CD4-positive, alpha-beta T cell treated with Interleukin-6 at 100 ng/mL for 8 hours (primary cell): Measurements from ENCODE around the gene NFYB.
A peak's percentile ranks its signal among the peaks of the same experiment; 100 is the strongest.
"Not testable (repeated sequence)": the region's sequence is repeated elsewhere in the genome, so short reads cannot be mapped to it uniquely, and the experiment has no call there.

Experiments used
- DNase-seq: peaks from one replicate; pipeline ENCODE4 v3.0.0-alpha.2; 2020; ENCODE audit warnings: mixed read lengths, low spot score

The NFYB gene

GRCh38 chr12:104137902-104138796 is at the start of gene NFYB:
Gene NFYB (minus strand): TSS chr12:104138210. CDS start chr12:104135453, 2,757 bp downstream.
- peak; percentile 94 for DNase-seq

DNA sequence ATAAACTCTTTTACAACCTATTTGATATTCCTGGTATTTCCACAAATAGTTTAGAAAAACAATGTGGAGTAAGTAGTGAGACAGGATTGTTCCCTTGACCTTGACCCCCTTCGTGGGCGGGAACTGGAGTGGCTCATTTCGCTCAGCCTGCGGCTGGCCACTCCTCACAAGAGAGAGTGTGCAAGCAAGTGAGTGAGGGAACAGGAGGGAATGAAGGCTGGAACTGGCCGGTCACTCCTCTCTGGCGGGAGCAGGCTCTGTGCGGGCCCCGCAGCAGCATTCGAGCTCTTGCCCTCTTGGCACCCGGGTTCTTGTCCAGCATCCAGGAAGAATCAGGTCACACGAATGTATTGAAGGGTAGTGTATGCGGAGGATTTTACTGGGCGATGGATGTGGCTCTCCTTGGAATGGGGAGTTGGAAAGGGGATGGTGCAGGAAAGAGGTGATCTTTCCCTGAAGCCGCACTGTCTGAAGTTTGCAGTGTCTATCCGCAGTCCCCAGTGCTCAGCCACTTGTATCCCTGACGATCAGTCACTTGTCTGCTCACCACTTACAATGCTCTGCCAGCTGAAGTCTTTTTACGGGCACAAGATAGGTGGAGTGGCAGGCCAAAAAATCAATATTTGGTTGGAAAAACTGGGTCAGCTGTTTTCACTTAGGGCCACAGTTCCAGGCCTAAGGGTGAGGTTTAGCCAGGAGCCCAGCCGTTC is 49.6 kb upstream of the NFYB start:
- no peak for DNase-seq

DNA sequence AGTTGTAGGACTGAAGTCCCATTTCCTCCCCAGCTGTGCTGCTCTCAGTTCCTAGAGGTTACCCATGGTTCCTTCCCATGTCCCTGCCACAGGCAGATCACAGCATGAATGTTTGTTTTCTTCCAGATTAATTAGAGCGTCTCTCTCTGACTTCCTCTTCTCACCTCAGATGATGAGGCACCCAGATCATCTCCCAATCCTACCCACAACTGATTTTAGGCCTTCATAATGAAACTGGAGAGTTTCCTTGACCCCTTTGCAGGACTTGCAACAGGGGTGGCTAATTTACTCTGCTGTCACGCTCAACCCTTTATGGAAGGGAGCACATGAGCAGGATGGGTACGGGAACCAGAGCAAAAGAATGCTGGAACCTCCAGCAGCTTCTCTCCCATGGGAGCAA is 45.4 kb upstream of the NFYB start:
- DNase-seq, result no peak

- DNase-seq, result no peak
These were observed 44.8 kb upstream of the NFYB start for GRCh38 chr12:104182621-104183378.

DNA sequence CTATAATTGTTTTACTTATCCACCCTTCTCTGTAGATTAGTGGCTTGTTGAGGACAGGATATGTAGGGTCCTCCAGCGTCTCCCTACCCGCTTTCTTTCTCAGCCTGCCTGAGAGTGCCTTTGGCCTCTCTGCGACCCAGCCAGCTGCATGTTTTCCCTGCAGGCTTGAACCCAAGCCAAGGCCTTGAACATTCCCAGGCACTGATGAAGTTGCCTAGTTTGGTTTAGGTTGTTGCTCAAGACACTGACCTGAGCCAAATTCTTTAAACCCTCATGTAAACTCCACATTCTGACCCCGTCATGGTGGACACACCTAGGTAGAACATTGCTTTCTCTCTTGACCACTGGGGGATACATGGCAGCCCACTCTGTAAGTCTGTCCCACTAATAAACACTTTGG is 44.1 kb upstream of the NFYB start:
- no peak for DNase-seq

DNA sequence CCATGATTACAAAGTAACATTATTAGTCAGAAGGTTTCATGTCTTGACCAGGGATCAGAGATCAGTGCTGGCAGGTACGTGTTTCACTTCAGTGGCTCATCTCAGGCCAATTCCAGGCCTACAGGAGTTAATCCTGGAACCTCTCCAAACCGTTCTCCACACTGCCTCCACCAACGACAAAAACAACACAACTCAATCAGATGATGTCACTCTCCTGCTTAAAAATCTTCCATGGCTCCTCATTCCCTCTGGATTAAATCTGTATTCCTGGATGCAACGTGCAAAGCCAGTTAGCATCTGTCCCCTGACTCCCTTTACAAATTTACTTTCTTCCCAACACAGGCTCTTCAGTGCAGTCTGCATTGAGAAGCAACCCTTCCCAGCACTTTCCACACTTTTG is 43.3 kb upstream of the NFYB start:
- no peak for DNase-seq

GRCh38 chr12:104180374-104180773 is 42.4 kb upstream of the NFYB start:
- no peak for DNase-seq

DNA sequence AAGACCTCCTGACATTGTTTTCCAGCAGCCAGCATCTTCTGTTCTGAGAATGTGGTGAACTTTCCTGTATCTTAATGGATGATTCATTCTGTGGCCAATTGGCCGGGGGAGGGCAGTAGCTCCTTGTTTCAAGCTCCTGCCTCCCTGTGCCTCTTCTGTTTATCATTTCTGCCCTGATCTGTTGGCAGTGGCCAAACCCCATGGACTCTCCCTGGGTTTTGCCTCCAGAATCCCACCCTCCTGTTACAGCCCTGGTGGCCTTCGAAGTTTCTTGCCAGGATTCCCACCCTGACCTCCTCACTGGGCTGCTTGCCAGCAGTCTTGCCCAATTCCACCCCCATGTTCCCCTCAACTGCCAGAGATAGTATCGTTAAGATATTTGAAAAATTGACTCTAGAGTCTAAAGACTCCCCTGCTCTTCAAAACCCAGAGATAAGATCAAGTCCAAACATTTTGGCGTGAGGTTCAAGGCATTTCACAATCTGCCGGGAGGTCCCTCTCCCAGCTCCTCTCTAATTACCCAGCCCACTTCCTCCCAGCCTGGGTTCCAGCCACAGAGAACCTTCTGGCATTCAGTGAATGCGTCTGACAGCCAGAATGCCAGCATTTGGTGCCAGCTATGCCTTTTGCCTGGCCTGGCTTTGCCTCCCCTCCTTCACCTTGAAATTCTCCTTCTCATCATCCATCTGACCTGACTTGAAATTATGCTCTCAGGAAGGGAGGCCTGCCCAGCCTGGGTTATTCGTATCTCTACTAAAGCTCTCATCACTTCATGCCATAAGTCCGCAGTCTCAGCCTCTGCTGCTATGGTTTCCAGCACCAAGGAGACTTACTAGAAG is 39.9 kb upstream of the NFYB start:
- DNase-seq, result no peak

DNA sequence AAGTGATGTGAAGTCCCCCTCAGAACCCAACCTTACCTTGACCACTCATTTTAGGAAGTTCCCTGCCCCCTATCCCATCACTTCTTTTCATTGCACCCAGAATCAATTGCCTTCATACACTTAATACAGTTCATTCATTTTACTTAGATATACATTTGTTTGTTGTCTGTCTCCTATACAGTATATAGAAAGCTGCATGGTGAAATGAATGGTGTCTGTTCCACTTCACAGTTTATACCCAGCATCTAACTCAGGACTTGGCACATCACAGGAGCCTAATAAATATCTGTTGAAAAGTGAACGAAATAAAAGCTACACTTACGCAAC is 39.3 kb upstream of the NFYB start:
- no peak for DNase-seq

DNA sequence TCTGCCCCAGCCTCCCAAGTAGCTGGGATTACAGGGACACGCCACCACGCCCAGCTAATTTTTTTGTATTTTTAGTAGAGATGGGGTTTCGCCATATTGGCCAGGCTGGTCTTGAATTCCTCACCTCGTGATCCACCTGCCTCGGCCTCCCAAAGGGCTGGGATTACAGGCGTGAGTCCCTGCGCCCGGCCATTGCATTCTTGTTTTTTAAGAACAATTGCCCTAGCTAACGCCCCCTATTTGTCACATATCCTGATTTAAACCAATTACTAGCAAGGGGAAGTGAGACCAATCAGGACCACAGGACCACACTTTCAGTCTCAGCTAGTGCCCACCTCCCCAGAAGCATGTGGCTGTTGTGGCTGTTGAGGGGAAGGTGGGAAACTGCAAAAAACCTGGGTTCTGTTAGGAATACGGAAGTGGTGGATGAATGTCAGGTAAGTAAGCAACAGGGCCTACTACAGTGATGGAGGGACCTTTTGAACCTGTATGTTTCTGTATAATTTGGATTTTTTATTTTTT is 37.8 kb upstream of the NFYB start:
- no peak for DNase-seq

DNA sequence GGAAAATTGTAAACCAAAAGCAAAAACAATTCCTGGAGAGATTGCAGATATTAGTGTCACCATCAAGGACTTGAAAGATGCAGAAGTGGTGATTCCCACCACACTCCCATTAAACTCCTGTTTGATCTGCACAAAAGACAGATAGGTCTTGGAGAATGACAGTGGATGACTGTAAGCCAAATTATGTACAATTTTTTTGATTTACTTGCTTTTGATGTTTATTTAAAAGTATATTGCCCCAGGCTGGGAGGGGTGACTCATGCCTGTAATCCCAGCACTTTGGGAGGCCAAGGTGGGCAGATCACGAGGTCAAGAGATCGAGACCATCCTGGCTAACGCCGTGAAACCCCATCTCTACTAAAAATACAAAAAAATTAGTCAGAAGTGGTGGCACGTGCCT is 35.8 kb upstream of the NFYB start:
- DNase-seq, result not testable (repeated sequence)

- no peak for DNase-seq
These were observed 34.5 kb upstream of the NFYB start for GRCh38 chr12:104172570-104172947.

GRCh38 chr12:104171785-104172569 is 34.0 kb upstream of the NFYB start:
- DNase-seq, result no peak

GRCh38 chr12:104168596-104168995 is 30.6 kb upstream of the NFYB start:
- DNase-seq, result no peak

DNA sequence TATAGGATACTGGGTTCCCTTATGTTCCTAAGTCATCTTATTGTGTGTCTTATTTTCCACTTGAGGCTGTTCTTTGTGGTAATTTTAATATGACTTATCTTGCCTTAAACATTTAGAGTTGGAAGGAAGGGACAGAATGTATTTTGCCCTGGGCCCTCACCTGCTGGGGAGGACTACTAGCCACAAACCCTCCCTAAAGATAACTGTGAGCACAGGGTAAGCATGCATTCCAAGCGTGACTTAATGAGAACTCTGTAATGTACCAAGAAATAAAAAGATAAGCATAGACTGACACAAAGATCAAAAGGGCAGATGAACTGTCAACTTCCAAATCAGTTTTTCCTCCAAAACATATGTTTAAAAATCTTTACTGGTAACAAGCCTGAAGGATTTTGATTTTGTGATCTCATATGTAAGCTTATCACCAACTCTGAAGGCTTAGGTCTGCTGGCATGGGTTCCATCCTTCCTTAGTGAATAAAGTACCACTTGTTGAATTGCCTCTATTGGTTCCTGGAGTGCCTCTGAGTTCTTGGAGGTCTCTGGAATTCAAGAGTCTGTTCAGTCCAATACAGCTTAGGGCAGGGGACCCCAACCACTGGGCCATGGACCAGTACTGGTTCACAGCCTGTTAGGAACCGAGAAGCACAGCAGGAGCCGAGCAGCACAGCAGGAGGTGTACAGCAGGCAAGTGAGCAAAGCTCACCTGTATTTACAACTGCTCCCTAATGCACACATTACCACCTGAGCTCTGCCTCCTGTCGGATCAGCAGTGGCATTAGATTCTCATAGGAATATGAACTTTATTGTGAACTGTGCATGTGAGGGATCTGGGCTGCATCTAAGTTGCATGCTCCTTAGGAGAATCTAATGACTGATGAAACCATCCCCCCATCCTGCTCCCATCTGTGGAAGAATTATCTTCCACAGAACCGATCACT is 29.8 kb upstream of the NFYB start:
- no peak for DNase-seq

DNA sequence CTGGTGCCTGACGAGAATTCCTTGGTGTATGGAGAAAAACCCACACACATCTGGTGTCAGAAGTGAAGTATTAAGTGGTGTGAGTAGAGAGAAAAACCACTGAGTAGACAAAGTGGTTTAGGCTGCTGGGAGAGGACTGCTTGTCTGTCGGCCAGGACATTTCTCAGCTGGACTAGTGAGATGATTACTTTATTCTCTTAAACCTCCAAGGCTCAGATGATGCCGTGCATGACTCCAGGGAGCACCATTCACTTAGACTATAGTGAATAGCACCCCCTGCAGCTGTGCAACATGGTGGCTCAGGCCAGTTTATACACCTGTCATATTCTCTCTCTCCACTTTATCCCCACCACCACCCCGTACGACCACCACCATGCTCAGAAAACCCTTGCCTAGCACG is 28.5 kb upstream of the NFYB start:
- no peak for DNase-seq

GRCh38 chr12:104165801-104166200 is 27.8 kb upstream of the NFYB start:
- DNase-seq, result no peak

GRCh38 chr12:104164634-104165033 is 26.6 kb upstream of the NFYB start:
- no peak for DNase-seq

GRCh38 chr12:104163631-104164030 is 25.6 kb upstream of the NFYB start:
- no peak for DNase-seq

- DNase-seq, result not testable (repeated sequence)
These were observed 25.0 kb upstream of the NFYB start for GRCh38 chr12:104163028-104163427.
